HG03571 (cell line): Measurements from ENCODE around the gene NHLH1.

Experiments used
- ATAC-seq: cut with Tn5 transposase; IDR thresholded peaks from one replicate; pipeline ENCODE4 v1.9.1; 2021; ENCODE audit not compliant: unreplicated experiment

The NHLH1 gene

DNA sequence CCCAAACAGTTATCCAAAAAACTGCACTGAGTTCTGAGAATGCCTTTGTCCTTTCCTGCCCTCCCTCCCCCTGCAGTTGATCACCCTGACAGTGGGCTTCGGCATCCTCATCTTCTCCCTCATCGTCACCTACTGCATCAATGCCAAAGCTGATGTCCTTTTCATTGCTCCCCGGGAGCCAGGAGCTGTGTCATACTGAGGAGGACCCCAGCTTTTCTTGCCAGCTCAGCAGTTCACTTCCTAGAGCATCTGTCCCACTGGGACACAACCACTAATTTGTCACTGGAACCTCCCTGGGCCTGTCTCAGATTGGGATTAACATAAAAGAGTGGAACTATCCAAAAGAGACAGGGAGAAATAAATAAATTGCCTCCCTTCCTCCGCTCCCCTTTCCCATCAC lies 8.8 kb upstream of the NHLH1 start:
- no peak for ATAC-seq

DNA sequence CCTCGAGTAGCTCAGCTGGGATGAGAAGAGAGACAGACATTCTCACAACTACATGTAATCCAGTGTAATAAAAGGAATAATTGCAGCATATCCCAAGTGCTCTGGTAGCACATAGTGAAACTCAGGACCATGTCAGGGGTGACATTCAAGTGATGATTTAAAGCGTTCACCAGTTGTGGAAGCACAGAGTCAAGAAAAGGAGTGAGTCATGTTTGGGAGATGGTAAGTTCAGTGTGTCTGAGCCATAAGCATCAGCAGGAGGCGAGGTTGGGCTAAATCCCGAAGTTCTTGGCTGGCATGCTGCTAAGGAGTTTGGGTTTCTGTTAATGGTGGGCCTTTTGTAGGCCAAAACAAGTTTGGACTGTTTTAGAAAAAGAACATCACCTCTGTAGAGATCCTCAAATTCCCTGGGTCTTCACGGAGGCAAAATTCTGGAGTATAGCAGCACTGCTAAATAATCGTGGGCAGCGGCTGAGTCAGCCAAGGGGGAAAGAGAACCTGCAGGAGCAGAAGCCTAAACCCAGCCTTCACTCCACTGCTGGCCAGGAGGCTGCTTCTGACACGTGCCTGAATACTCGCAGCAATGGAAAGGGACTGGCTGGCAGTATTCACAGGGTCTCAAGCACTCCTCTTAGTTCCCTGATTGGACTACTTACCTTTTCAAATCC lies 7.2 kb upstream of the NHLH1 start:
- no peak for ATAC-seq

DNA sequence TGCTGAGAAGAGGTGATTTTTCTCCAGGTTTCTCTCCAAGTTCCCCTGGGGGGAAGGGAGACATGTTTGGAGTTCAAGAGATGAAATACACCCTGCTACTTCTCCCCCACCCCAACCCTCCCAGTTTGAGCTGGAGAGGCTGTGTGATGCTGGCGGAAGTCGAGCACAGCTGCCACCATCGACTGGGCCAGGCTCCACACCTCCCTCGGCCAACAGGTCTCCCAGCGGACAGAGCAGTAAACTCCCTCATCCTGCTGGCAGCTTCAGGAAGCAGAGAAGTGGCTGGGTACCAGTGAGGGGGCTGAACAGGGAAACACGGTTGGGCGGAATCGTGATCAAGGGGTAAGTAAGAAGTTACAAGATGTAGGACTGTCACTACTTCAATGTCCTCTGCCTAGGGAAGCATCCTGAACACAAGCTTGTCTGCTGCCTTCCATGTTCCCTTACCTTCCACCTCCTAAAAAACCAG lies 6.6 kb upstream of the NHLH1 start:
- ATAC-seq = no peak

DNA sequence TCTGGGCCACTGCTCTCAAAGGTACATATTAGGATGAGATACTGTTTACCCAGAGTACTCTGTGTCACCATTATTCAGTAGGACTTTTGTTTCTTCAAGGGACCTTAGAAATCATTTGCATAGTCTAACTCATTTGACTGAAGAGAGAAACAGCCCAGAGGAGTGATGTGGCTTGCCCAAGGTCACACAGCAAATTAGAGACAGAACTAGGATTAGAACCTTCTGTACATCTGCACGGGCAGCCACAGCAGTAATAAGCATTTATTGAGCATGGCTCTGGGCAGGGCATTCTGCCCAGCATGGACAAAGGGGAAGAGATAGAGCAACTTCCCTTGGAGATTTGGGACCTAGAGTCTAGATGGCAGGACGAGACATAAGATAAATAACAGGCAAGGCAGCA lies 5.7 kb upstream of the NHLH1 start:
- ATAC-seq = no peak

DNA sequence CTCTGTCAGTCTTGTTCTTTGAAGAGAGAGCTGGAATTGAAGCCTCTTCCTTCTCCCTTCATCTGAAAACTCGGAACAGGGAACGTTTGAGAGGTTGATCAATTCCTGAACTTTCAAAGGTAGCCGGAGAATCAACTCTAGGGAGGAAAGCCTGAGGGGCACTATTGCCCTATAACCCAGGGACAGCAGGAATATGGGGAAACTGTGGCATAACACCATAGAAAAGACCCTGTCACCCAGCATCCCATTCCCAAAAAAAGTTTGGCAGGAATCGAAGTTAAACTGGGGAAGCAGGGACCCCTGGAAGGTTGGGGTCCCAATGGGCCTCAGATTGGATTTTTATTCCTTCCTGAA lies 5.1 kb upstream of the NHLH1 start:
- no peak for ATAC-seq

DNA sequence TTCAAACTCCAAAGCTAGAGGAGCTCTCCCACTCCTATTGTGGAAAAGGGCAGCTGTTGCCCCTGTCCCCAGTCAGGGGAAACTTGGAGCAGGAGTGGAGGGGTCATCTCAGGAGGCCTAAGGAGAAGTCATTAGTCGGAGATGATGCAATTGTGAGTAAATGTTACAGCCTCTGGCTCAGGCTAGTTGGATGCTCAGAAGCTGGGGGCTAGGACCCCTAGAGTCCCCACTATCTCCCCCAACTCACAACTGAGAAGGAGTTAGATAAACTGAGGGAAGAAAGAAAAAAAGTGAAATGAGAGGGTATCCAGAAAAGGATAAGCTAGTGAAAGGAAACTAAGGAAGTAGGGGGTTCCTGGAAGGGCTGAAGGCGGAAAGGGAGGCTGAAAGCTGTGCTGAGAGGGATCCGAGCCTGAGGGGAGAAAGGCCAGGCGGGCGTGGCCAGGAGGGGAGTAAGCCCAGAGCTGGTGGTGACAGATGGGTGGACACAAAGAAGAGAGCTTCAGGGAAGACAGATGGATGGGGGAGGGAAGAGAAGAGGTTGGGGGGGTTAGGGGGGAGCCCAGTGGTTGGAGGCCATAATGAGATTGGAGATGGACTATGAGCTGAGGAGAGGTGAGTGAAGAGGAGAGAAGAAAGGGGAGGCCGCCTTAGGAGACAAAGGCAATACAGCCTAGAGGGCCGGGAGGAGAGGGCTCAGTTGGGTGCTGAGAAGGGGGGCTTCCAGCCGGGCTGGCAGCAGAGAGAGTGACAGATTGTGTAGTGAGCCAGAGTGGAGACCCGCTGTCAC lies 4.5 kb upstream of the NHLH1 start:
- no peak for ATAC-seq

DNA sequence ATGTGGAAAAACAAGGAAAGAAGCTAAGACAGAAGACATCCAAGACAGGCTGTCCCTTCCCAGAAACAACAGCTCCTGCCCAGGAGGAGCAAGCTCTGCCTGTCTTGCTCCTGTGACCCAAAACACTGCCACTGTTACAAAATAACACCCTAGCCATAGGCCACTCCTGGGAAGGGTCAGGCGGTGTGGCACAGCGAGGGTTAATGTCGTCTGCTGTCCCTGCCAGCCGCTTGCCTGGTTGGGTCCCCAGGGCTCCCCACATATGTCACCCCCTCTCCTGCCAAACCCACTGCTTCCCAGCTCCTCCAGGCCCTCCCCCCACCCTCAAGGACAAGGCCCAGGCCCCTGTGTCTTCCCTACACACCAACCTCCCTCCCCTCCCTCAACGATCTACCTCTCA lies 3.9 kb upstream of the NHLH1 start:
- ATAC-seq = no peak

DNA sequence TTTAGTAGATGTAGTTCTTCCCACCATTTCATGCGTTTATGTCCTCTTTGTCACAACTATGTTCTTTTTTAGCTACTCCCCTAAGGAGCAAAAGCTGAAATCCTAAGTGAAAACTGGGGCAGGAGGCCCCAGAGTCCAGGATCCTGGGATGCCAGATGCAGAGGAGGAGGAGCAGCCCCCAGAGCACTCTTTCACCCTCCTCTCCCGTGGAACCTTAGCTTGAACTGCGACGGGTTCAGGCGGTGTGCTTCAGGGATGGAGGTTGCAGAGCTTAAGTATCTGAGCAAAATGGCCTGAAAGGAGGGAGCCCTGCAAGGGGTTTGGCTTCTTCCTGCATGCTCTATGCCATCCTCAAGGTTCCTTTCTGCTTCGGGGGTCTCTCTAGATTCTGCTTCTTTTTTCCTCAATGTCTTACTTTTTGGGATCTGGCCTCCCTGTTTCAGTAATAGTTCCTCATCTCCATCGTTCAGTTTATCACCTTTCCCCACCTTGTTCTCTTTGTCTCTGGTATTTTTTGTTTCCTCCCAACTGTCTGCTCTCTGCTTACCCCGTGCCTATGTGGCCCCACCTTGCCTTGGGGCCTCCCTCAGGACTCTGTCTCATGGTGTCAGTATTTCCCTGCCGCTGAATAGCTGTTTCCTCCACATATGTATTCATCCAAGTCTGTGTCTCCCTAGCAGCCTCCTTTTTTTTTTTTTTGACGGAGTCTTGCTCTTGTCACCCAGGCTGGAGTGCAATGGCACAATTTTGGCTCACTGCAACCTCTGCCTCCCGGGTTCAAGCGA lies 2.7 kb upstream of the NHLH1 start:
- ATAC-seq = no peak

DNA sequence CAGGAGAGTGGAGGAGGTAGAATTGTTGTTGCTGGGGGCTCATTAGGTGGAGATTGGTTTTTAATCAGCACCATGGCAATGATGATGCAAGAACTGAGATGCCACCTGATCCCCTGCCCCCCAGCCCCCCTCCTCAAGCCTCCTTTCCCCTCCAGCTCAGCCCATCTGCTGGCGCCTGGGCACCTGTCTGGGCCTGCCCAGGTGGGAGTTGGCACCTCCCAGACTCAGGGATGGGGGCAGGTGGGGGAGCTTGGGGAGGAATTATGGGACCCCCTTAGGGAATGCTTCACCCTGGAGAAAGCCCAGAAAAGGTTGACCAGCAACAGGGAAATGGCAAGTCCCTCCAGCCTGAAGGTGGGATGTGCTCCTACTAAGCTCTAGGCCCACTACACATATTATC lies 1.5 kb upstream of the NHLH1 start:
- ATAC-seq = no peak

DNA sequence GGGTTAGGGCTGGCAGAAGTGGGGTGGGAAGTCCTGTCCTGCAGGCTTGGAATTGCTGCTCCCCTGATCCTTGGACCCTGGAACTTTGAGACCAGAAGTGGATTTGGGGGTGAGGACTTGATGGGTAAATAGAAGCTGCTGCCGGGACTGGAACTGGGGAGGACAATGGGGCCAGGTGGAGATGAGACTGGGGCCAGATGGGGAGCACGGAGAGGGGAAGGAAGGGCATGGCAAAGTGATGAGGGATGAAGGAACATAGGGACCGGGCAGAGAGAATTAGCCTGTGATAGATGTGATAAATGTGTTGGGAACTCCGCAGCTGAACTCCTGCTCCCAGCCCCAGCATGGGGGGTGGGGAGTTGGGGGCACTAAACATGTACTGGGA lies 637 bp downstream of the NHLH1 start:
- no peak for ATAC-seq

DNA sequence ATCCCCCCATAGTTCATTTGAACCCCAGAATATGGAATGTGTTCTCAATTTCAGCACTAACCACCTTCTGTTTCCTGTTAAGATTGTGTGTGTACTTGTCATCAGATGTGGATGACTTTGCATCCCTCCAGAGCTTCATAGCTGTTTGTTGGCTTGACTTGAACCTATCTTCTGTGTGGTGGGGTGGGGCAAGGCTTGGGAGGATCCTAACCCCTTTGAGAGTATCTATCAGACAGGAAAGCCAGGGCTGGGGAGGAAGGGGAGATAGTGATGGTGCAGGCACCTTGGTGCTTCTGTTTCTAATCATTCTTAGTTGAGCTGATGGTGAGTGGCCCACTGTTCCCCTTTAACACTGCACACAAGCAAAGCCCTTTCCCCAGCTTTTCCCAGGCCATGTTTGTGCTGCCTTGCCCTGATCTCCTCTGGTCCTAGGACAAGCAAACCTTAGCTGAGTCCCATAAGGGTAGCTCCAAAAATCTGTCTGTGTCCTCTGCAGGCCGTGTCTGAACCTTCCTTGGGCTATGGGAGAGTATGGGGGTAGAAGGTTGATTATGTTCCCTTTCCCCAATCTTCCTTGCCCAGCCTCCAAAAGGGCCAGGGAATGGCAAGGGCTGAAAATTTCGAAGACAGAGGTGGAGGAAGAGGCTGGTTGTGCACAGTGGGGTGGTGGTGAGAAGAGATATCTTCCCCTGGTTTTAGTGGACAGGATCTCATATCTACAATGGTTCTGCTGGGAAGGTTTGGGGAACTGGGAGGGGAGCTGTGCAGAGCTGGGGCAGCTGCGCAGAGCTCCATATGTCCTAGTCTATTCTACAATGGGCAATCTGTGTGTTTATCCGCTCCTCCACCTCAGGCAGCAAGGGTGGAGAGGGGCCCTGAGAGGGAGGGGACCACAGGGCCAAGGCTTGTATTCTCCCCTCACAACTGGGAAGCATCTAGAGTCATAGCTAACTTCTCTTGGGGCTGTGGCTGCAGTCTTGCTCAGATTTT lies 1.4 kb downstream of the NHLH1 start:
- ATAC-seq = no peak

DNA sequence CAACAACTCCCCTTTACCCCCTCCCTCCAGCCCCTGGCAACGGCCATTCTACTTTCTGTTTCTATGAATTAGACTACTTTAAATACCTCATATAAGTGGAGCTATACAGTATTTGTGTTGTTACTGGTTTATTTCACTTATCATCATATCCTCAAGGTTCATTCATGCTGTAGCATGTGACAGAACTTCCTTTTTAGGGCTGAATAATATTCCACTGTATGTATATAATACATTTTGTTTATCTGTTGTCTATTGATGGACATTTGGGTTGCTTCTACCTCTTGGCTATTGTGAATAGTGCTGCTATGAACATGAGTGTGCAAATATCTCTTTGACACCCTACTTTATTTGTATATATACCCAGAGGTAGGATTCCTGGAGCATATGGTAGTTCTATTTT lies 2.2 kb downstream of the NHLH1 start:
- ATAC-seq = no peak

DNA sequence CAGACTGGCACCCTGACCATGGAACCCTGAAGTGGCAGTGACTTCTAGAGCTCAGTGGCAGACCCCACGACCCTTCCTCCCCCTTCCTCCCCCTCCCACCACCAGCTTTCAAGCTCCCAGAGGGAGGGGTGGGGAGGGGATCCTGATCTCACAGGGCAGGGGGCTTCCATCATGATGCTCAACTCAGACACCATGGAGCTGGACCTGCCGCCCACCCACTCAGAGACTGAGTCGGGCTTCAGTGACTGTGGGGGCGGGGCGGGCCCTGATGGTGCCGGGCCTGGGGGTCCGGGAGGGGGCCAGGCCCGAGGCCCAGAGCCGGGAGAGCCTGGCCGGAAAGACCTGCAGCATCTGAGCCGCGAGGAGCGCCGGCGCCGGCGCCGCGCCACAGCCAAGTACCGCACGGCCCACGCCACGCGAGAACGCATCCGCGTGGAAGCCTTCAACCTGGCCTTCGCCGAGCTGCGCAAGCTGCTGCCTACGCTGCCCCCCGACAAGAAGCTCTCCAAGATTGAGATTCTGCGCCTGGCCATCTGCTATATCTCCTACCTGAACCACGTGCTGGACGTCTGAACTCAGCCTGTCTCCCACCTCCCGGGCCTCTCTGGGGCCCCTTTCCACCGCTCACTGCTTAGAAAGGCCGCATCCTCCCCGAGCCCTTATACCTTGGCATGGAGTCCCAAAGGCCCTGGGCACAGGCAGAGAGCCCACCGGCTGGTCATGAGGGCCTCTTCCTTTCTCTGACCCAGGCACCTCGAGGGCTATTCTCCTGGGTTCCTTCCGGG lies 3.9 kb downstream of the NHLH1 start:
- no peak for ATAC-seq

DNA sequence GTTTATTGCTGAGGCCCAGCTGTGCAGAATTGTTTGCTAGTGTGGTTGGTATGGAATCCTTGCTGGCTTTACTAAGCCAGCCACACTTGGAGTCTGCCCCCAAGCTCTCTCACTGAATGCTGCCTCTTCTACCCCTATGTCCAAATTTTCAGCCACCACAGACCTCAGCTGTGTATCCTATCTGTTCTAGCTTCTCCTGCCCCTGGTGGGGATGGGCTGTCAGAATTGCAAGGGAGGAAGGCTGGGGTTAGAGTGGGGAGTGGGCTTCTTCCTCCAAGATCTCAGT lies 4.4 kb downstream of the NHLH1 start:
- no peak for ATAC-seq

DNA sequence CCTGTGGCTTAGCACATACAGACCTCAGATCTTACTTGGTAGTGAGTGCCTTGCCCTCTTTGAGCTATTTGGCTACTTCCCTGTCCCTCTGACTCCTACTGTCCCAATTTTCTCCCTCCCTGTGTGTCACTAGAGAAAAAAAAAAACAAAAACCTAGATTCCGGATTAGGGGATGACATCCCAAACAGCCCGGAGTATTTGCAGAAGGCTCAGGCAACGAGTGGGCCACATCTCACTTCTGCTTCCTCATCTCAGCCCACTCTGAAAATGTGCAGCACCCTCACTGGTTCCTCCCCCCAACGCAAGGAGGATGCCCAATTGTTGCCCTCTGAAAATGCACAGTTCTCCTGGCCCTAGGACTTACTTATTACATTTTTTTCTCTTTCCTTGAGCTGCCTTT lies 4.9 kb downstream of the NHLH1 start:
- no peak for ATAC-seq

DNA sequence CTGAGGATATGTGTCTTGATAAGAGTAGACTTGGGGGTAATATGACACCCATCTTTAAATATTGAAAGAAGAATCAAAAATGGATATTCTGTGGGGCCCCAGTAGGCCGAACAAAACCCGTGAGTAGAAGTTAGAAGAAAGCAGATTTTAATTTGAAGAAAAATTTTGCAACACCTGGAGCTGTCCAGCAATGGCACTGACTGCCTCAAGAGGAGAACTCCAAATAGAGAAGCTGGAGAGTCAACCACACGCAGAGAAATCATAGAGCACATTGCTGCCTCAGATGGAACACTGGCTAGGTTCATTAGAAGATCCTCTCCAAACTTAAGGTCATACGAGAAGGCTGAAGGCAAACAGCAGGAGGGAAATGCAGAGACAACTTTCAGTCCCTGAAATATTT lies 6.8 kb downstream of the NHLH1 start:
- ATAC-seq = no peak

DNA sequence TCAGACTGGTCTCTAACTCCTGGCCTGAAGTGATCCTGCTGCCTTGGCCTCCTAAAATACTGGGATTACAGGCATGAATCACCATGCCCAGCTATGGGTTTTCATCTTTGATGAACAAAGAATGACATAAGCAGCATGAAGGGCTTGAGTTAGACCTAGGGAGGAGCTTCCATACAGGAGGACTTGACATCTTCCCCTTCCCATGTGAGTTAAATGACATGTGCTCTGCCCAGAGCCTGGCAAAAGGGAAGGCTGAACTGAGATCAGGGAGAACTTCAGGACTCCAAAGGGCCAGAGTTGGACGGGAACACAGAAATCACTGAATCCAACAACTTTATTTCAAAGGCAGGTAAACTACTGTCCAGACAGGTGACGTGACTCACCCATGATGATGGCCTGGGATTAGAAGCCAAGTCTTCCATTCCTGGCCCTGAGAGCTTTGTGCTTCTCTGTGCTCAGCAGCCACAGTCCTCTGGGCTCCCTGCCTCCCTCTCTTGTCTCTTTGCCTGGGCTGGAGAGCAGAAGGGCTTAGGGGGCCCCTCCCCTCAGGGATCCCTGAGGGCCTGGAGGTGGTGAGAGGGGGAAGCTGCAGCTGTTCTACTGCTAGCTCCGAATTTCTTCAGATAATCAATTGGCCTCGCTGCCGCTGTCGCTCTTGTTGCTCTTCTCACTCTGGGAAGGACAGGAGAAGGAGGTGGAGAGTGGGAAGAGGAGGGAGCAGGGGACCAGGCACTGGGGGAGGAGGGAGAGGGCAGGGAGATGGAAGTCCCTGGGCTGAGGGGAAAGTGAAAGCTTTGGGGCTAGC lies 7.6 kb downstream of the NHLH1 start:
- ATAC-seq = no peak

DNA sequence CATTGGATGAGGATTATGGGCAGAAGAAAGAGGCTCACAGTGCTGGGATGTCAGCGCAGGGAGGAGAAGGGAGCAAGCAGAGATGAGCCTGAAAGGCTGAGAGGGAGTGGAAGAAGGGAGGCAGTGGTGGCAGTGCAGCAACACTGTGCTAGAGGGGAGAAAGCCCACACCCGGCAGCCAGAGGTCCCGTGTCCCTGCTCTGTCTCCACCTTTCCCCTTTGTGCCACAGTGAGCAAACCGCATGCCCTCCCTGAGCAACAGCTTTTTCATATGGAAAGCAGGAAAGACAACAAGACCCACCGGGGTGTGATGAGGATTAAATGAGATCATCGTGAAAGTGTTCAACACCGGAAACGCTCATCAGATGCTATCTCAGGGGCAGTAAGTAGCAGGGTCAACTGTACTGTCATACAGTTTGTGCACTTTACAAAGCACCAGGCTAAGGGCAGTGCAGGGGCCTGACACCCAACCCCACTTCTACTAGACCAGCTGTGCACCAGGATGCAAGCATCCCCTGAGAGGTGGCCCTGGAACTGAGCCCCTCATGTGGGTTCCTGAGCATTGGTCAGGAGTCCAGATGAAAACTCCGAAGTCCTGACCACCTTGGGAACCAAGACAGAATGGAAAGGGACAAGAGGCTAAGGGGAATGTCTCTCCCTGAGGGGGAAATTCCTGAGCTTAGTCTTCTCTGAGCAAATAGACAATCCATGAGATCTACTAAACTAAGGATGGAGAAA lies 9.1 kb downstream of the NHLH1 start:
- no peak for ATAC-seq
